ENCODE results near the gene OLA1.
A peak's percentile ranks its signal among the peaks of the same experiment; 100 is the strongest.

OLA1 gene

GRCh38 chr2:174180726-174181236 lies 67.6 kb downstream of the OLA1 start:
- no peak for DNase-seq (ENCODE audit: extremely low read depth in 1 of 2, low read depth in 1 of 2)

- DNase-seq (ENCODE audit: extremely low read depth in 1 of 2, low read depth in 1 of 2): no peak
These were observed 68.1 kb downstream of the OLA1 start for GRCh38 chr2:174180165-174180724.

GRCh38 chr2:174177316-174177890 lies 70.9 kb downstream of the OLA1 start:
- no peak for DNase-seq (ENCODE audit: extremely low read depth in 1 of 2, low read depth in 1 of 2)

- DNase-seq (ENCODE audit: extremely low read depth in 1 of 2, low read depth in 1 of 2): no peak
These were observed 71.4 kb downstream of the OLA1 start for GRCh38 chr2:174176898-174177297.

GRCh38 chr2:174174741-174175140 lies 73.6 kb downstream of the OLA1 start:
- DNase-seq (ENCODE audit: extremely low read depth in 1 of 2, low read depth in 1 of 2): no peak

GRCh38 chr2:174172802-174173355 lies 75.5 kb downstream of the OLA1 start:
- DNase-seq (ENCODE audit: extremely low read depth in 1 of 2, low read depth in 1 of 2): no peak

GRCh38 chr2:174171686-174172445 lies 76.5 kb downstream of the OLA1 start:
- no peak for DNase-seq (ENCODE audit: extremely low read depth in 1 of 2, low read depth in 1 of 2)

GRCh38 chr2:174169372-174169771 lies 79.0 kb downstream of the OLA1 start:
- no peak for DNase-seq (ENCODE audit: extremely low read depth in 1 of 2, low read depth in 1 of 2)

GRCh38 chr2:174166261-174166660 lies 82.1 kb downstream of the OLA1 start:
- DNase-seq (ENCODE audit: extremely low read depth in 1 of 2, low read depth in 1 of 2): no peak

- no peak for DNase-seq (ENCODE audit: extremely low read depth in 1 of 2, low read depth in 1 of 2)
These were observed 86.8 kb downstream of the OLA1 start for GRCh38 chr2:174161490-174161889.

- peak in 1 of 2 donors; percentile 1 for DNase-seq (ENCODE audit: extremely low read depth in 1 of 2, low read depth in 1 of 2)
These were observed 90.3 kb downstream of the OLA1 start for GRCh38 chr2:174158003-174158402.

- no peak for DNase-seq (ENCODE audit: extremely low read depth in 1 of 2, low read depth in 1 of 2)
These were observed 91.3 kb downstream of the OLA1 start for GRCh38 chr2:174157053-174157452.

- no peak for DNase-seq (ENCODE audit: extremely low read depth in 1 of 2, low read depth in 1 of 2)
These were observed 94.3 kb downstream of the OLA1 start for GRCh38 chr2:174153757-174154680.

- DNase-seq (ENCODE audit: extremely low read depth in 1 of 2, low read depth in 1 of 2): no peak
These were observed 98.8 kb downstream of the OLA1 start for GRCh38 chr2:174149530-174149929.

- no peak for DNase-seq (ENCODE audit: extremely low read depth in 1 of 2, low read depth in 1 of 2)
These were observed 99.5 kb downstream of the OLA1 start for GRCh38 chr2:174148833-174149232.

GRCh38 chr2:174145827-174146226 lies 102.5 kb downstream of the OLA1 start:
- no peak for DNase-seq (ENCODE audit: extremely low read depth in 1 of 2, low read depth in 1 of 2)

- no peak for DNase-seq (ENCODE audit: extremely low read depth in 1 of 2, low read depth in 1 of 2)
These were observed 106.0 kb downstream of the OLA1 start for GRCh38 chr2:174142290-174142689.

- no peak for DNase-seq (ENCODE audit: extremely low read depth in 1 of 2, low read depth in 1 of 2)
These were observed 110.2 kb downstream of the OLA1 start for GRCh38 chr2:174138161-174138560.

- no peak for DNase-seq (ENCODE audit: extremely low read depth in 1 of 2, low read depth in 1 of 2)
These were observed 112.4 kb downstream of the OLA1 start for GRCh38 chr2:174135981-174136380.

GRCh38 chr2:174125090-174125489 lies 123.2 kb downstream of the OLA1 start:
- DNase-seq (ENCODE audit: extremely low read depth in 1 of 2, low read depth in 1 of 2): no peak

GRCh38 chr2:174124181-174124580 lies 124.2 kb downstream of the OLA1 start:
- DNase-seq (ENCODE audit: extremely low read depth in 1 of 2, low read depth in 1 of 2): no peak
